ENCODE data around the gene CMKLR1. TPM values are rescaled to one million over a fixed set of nuclear protein-coding genes. Genes with fewer than 3 reads are reported as not detected.

CMKLR1 gene
- total RNA-seq, 1 experiment from 2014 or later, result 0.24 TPM

- TF ChIP-seq, protein P1, sequence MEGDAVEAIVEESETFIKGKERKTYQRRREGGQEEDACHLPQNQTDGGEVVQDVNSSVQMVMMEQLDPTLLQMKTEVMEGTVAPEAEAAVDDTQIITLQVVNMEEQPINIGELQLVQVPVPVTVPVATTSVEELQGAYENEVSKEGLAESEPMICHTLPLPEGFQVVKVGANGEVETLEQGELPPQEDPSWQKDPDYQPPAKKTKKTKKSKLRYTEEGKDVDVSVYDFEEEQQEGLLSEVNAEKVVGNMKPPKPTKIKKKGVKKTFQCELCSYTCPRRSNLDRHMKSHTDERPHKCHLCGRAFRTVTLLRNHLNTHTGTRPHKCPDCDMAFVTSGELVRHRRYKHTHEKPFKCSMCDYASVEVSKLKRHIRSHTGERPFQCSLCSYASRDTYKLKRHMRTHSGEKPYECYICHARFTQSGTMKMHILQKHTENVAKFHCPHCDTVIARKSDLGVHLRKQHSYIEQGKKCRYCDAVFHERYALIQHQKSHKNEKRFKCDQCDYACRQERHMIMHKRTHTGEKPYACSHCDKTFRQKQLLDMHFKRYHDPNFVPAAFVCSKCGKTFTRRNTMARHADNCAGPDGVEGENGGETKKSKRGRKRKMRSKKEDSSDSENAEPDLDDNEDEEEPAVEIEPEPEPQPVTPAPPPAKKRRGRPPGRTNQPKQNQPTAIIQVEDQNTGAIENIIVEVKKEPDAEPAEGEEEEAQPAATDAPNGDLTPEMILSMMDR (conservative IDR thresholded peaks at IDR 0.05; ENCODE audit: low read depth, low read length), result no peak
- TF ChIP-seq EZH2 (IDR thresholded peaks at IDR 0.05; ENCODE audit: borderline replicate concordance, low read depth, low read length, poor library complexity, severe bottlenecking), result no peak
- no TSS peak for BruUV-seq (replicated peaks)
- peaks cover 22% of the 10 kb centered on the region for H3K9me3 ChIP-seq (ENCODE audit: low read depth, low read length, poor library complexity, severe bottlenecking)
Observed at GRCh38 chr12:108260969-108261368, 78.1 kb downstream of the CMKLR1 start.

GRCh38 chr12:108260039-108260438 is 79.1 kb downstream of the CMKLR1 start:
- Histone ChIP-seq H3K27me3 (replicated peaks; ENCODE audit: insufficient read depth, low read depth, low read length, poor library complexity) (peaks cover 69% of the 10 kb centered on the region), H3K4me1 (ENCODE audit: insufficient read depth, low read length, poor library complexity, severe bottlenecking) (no peaks in the 10 kb centered on the region), H3K27ac (ENCODE audit: low read depth, low read length, poor library complexity, severe bottlenecking) (no peak overlapping the region), H3K9me3 (ENCODE audit: low read depth, low read length, poor library complexity, severe bottlenecking) (peaks cover 22% of the 10 kb centered on the region), H3K4me3 (ENCODE audit: low read depth, low read length, poor library complexity, severe bottlenecking) (no peak overlapping the region), H3K36me3 (ENCODE audit: insufficient read depth, low read length, poor library complexity, severe bottlenecking) (no peaks in the 10 kb centered on the region)
- no peak for DNase-seq (ENCODE audit: low spot score)
- POLR2A ChIA-PET (ENCODE audit: low non-redundant PET), result no interaction called here
- BruUV-seq (replicated peaks), result no TSS peak
- intact Hi-C loops (cut with micrococcal nuclease; ENCODE audit: unreplicated experiment), result no loop called here
- CTCF ChIA-PET, result no interaction called here
- TF ChIP-seq EZH2 (IDR thresholded peaks at IDR 0.05; ENCODE audit: borderline replicate concordance, low read depth, low read length, poor library complexity, severe bottlenecking), result no peak
- TF ChIP-seq, protein P1 (conservative IDR thresholded peaks at IDR 0.05; ENCODE audit: low read depth, low read length), result no peak

More at GRCh38 chr12:108260969-108261368, 78.1 kb downstream of the CMKLR1 start:
- H3K27me3 ChIP-seq (replicated peaks; ENCODE audit: insufficient read depth, low read depth, low read length, poor library complexity), result peaks cover 70% of the 10 kb centered on the region
- DNase-seq (ENCODE audit: low spot score), result no peak
- no peaks in the 10 kb centered on the region for H3K4me1 ChIP-seq (ENCODE audit: insufficient read depth, low read length, poor library complexity, severe bottlenecking)
- ChIA-PET POLR2A (ENCODE audit: low non-redundant PET) (no interaction called here), CTCF (no interaction called here)
- H3K27ac ChIP-seq (ENCODE audit: low read depth, low read length, poor library complexity, severe bottlenecking), result no peak overlapping the region
- no peaks in the 10 kb centered on the region for H3K36me3 ChIP-seq (ENCODE audit: insufficient read depth, low read length, poor library complexity, severe bottlenecking)
- H3K4me3 ChIP-seq (ENCODE audit: low read depth, low read length, poor library complexity, severe bottlenecking), result no peak overlapping the region
- intact Hi-C loops (cut with micrococcal nuclease; ENCODE audit: unreplicated experiment), result no loop called here

GRCh38 chr12:108257610-108258106 is 81.5 kb downstream of the CMKLR1 start:
- Histone ChIP-seq H3K4me1 (ENCODE audit: insufficient read depth, low read length, poor library complexity, severe bottlenecking) (no peaks in the 10 kb centered on the region), H3K36me3 (ENCODE audit: insufficient read depth, low read length, poor library complexity, severe bottlenecking) (no peaks in the 10 kb centered on the region), H3K27ac (ENCODE audit: low read depth, low read length, poor library complexity, severe bottlenecking) (no peak overlapping the region), H3K9me3 (ENCODE audit: low read depth, low read length, poor library complexity, severe bottlenecking) (peaks cover 22% of the 10 kb centered on the region), H3K27me3 (replicated peaks; ENCODE audit: insufficient read depth, low read depth, low read length, poor library complexity) (peaks cover 65% of the 10 kb centered on the region), H3K4me3 (ENCODE audit: low read depth, low read length, poor library complexity, severe bottlenecking) (no peak overlapping the region)
- ChIA-PET CTCF (no interaction called here), POLR2A (ENCODE audit: low non-redundant PET) (no interaction called here)
- intact Hi-C loops (cut with micrococcal nuclease; ENCODE audit: unreplicated experiment), result loop anchor here (10.0 kb wide), 1 partner anchor 197 kb away; no protein-coding TSS in a partner anchor
- no peak for DNase-seq (ENCODE audit: low spot score)
- BruUV-seq (replicated peaks), result no TSS peak
- TF ChIP-seq, protein P1 (conservative IDR thresholded peaks at IDR 0.05; ENCODE audit: low read depth, low read length), result no peak
- TF ChIP-seq EZH2 (IDR thresholded peaks at IDR 0.05; ENCODE audit: borderline replicate concordance, low read depth, low read length, poor library complexity, severe bottlenecking), result no peak

Data from A673 (cell line).